Ishikawa (cell line): ENCODE measurements around the gene FOXJ3.

ENCODE experiments used
- CEBPB ChIP-seq: IDR thresholded peaks from 2 replicates; pipeline ENCODE4 v1.6.1; 2012
- CREB1 ChIP-seq: IDR thresholded peaks from 2 replicates; pipeline ENCODE4 v1.6.1; 2012; ENCODE audit warnings: low read depth
- EGR1 ChIP-seq: IDR thresholded peaks from 2 replicates; pipeline ENCODE4 v1.6.1; 2012
- EP300 ChIP-seq: IDR thresholded peaks from 2 replicates; pipeline ENCODE4 v1.6.1; 2012; ENCODE audit warnings: borderline replicate concordance
- FOXM1 ChIP-seq: IDR thresholded peaks from 2 replicates; pipeline ENCODE4 v1.6.1; 2012; ENCODE audit warnings: low read depth, borderline replicate concordance
- NFIC ChIP-seq: IDR thresholded peaks from 2 replicates; pipeline ENCODE4 v1.6.1; 2012
- RAD21 ChIP-seq: IDR thresholded peaks from 2 replicates; pipeline ENCODE4 v1.6.1; 2012; ENCODE audit warnings: low read depth
- TAF1 ChIP-seq: IDR thresholded peaks from 2 replicates; pipeline ENCODE4 v1.6.1; 2012; ENCODE audit warnings: low read depth, mild to moderate bottlenecking
- TCF12 ChIP-seq: IDR thresholded peaks from 2 replicates; pipeline ENCODE4 v1.6.1; 2012; ENCODE audit warnings: low read depth
- YY1 ChIP-seq: IDR thresholded peaks from 2 replicates; pipeline ENCODE4 v1.6.1; 2012; ENCODE audit warnings: low read depth
- ZBTB7A ChIP-seq: IDR thresholded peaks from 2 replicates; pipeline ENCODE4 v1.6.1; 2012; ENCODE audit warnings: low read depth
- TF ChIP-seq, protein P1 (sequence below): IDR thresholded peaks from 2 replicates; pipeline ENCODE4 v1.6.1; 2012
- TF ChIP-seq, protein P2 (sequence below): IDR thresholded peaks from 2 replicates; pipeline ENCODE4 v1.6.1; 2012
- TF ChIP-seq, protein P3 (sequence below): IDR thresholded peaks from 2 replicates; pipeline ENCODE4 v1.6.1; 2012; ENCODE audit warnings: low read depth, mild to moderate bottlenecking

DNA sequence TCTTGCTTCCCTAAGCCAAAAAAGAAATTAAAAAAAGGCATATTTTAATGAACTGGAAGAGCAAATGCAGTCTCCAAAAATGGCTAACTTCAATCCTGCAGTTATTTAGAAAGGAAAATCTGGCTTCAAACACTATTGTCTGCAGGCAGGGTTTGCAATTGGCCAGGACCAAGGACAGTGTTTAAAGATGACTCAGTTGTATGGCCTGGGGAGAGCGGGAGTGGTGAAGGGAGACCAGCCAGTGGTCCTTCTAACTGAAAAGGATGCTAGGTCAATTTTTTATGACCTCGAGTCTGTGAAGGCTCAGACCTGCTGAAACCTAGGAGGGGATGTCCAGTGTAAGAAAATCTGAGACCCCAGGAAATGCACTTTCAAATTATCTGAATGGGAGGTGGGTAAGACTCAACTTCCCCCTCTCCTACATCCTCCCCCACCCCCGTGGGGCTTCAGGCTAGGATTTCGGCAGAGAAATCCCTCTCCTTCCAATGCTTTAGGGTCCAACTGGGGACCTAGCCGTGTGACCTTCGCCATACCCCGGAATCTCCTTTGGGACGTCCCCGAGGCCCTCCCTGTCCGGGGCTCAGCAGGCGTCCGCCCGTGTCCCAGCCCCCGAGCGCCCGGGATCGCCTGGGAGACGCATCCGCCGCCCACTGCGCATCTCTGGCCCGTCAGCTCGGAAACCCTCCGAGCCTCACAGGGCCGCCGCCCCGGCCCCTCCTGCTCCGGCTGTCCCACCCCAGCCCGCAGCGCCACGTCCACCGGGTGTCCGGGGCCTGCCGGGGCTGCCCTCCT lies 45.0 kb upstream of the FOXJ3 start:
- TF ChIP-seq, protein P1, sequence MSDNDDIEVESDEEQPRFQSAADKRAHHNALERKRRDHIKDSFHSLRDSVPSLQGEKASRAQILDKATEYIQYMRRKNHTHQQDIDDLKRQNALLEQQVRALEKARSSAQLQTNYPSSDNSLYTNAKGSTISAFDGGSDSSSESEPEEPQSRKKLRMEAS: no peak
- TF ChIP-seq FOXM1 (no peak), NFIC (no peak), CEBPB (no peak), TAF1 (no peak), RAD21 (no peak), CREB1 (no peak), ZBTB7A (no peak), EGR1 (no peak), YY1 (no peak), EP300 (no peak), TCF12 (no peak)
- TF ChIP-seq, protein P2, sequence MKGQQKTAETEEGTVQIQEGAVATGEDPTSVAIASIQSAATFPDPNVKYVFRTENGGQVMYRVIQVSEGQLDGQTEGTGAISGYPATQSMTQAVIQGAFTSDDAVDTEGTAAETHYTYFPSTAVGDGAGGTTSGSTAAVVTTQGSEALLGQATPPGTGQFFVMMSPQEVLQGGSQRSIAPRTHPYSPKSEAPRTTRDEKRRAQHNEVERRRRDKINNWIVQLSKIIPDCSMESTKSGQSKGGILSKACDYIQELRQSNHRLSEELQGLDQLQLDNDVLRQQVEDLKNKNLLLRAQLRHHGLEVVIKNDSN: no peak
- TF ChIP-seq, protein P3, sequence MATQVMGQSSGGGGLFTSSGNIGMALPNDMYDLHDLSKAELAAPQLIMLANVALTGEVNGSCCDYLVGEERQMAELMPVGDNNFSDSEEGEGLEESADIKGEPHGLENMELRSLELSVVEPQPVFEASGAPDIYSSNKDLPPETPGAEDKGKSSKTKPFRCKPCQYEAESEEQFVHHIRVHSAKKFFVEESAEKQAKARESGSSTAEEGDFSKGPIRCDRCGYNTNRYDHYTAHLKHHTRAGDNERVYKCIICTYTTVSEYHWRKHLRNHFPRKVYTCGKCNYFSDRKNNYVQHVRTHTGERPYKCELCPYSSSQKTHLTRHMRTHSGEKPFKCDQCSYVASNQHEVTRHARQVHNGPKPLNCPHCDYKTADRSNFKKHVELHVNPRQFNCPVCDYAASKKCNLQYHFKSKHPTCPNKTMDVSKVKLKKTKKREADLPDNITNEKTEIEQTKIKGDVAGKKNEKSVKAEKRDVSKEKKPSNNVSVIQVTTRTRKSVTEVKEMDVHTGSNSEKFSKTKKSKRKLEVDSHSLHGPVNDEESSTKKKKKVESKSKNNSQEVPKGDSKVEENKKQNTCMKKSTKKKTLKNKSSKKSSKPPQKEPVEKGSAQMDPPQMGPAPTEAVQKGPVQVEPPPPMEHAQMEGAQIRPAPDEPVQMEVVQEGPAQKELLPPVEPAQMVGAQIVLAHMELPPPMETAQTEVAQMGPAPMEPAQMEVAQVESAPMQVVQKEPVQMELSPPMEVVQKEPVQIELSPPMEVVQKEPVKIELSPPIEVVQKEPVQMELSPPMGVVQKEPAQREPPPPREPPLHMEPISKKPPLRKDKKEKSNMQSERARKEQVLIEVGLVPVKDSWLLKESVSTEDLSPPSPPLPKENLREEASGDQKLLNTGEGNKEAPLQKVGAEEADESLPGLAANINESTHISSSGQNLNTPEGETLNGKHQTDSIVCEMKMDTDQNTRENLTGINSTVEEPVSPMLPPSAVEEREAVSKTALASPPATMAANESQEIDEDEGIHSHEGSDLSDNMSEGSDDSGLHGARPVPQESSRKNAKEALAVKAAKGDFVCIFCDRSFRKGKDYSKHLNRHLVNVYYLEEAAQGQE: peak; percentile 88
